AG10803 (cell line): Measurements from ENCODE around the gene HOXA3.

Source experiments
- DNase-seq: peaks from one replicate; pipeline ENCODE4 v3.0.0; 2010; ENCODE audit warnings: low read depth
- H3K4me3 ChIP-seq: 2 replicates; pipeline ENCODE4 v1.5.1; 2011; ENCODE audit warnings: mild to moderate bottlenecking, low read length, control low read depth
- CTCF ChIP-seq: conservative IDR thresholded peaks from 2 replicates; pipeline ENCODE4 v1.5.1; 2011; ENCODE audit warnings: mild to moderate bottlenecking, low read length, control low read depth, inconsistent platforms

HOXA3 gene

GRCh38 chr7:27198138-27198841 is 45.9 kb upstream of the HOXA3 start:
- H3K4me3 ChIP-seq: peak overlapping the region; percentile 55
- DNase-seq: no peak
- no peak for TF ChIP-seq CTCF

GRCh38 chr7:27197137-27198042 is 45.0 kb upstream of the HOXA3 start:
- TF ChIP-seq CTCF: no peak
- no peak overlapping the region for H3K4me3 ChIP-seq
- DNase-seq: no peak

- peak; percentile 90 for TF ChIP-seq CTCF
- no peak overlapping the region for H3K4me3 ChIP-seq
- peak; percentile 70 for DNase-seq
These were observed 43.9 kb upstream of the HOXA3 start for GRCh38 chr7:27196287-27196767.

GRCh38 chr7:27194686-27195379 is 42.5 kb upstream of the HOXA3 start:
- TF ChIP-seq CTCF: no peak
- no peak overlapping the region for H3K4me3 ChIP-seq
- DNase-seq: no peak

GRCh38 chr7:27194002-27194352 is 41.6 kb upstream of the HOXA3 start:
- TF ChIP-seq CTCF: no peak
- DNase-seq: no peak
- H3K4me3 ChIP-seq: no peak overlapping the region

GRCh38 chr7:27193335-27194001 is 41.1 kb upstream of the HOXA3 start:
- DNase-seq: no peak
- no peak overlapping the region for H3K4me3 ChIP-seq
- TF ChIP-seq CTCF: no peak
